Osteocyte (in vitro differentiated cells): ENCODE data around the gene OR10C1. TPM values are rescaled to one million over a fixed set of nuclear protein-coding genes. Genes with fewer than 3 reads are reported as not detected.

Experiments
- DNase-seq: peaks from one replicate; pipeline ENCODE4 v3.0.0; 2021; ENCODE audit warnings: mixed read lengths; ENCODE audit not compliant: unreplicated experiment; ENCODE audit errors: extremely low spot score
- H3K27ac Mint-ChIP-seq: one replicate; pipeline ENCODE4 v1.8.0; 2021; ENCODE audit warnings: mild to moderate bottlenecking, mixed read lengths; ENCODE audit not compliant: unreplicated experiment
- H3K27me3 Mint-ChIP-seq: one replicate; pipeline ENCODE4 v1.8.0; 2021; ENCODE audit warnings: mixed read lengths; ENCODE audit not compliant: unreplicated experiment
- H3K36me3 Mint-ChIP-seq: one replicate; pipeline ENCODE4 v1.8.0; 2021; ENCODE audit warnings: mixed read lengths; ENCODE audit not compliant: unreplicated experiment
- H3K4me1 Mint-ChIP-seq: one replicate; pipeline ENCODE4 v1.8.0; 2021; ENCODE audit warnings: mixed read lengths; ENCODE audit not compliant: unreplicated experiment
- H3K4me3 Mint-ChIP-seq: one replicate; pipeline ENCODE4 v1.8.0; 2021; ENCODE audit warnings: mild to moderate bottlenecking, moderate library complexity, mixed read lengths; ENCODE audit not compliant: unreplicated experiment
- H3K9me3 Mint-ChIP-seq: one replicate; pipeline ENCODE4 v1.8.0; 2021; ENCODE audit warnings: mixed read lengths; ENCODE audit not compliant: unreplicated experiment
- CTCF ChIP-seq: fragments of 200-600 bp; sonication (generic); IDR thresholded peaks from 2 replicates; pipeline ENCODE4 v1.5.0; 2021; ENCODE audit warnings: antibody characterized with exemption, mild to moderate bottlenecking, moderate library complexity
- total RNA-seq: library from RNA; stranded (reverse); gene quantifications from 2 replicates; pipeline ENCODE4 v1.2.1, GENCODE V29; 2021

Gene OR10C1
- total RNA-seq, 1 donor from 2014 or later, result not detected

GRCh38 chr6:29483735-29484134 lies 44.6 kb downstream of the OR10C1 start:
- Mint-ChIP-seq H3K4me1 (no peaks in the 10 kb centered on the region), H3K36me3 (no peaks in the 10 kb centered on the region)

DNA sequence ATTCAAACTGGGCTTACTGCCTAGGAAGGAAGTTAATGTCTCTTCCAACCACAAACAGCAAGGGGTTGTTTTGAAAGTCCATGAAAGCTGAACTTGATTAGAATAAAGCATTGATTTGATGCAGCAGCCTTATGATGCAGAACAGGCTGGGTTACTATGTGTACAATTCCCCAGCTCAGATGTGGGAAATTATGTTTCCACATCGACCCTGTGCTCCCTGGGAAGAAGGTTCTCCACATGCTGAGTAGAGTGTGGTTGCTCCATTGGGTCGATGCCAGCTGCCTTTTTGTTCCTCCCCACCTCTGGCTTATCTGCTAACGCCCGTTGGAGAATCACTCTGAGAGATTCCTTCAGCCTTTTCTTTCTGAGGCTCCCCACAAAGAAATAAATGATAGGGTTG lies 47.5 kb downstream of the OR10C1 start:
- H3K4me3 Mint-ChIP-seq, result no peak overlapping the region

More at GRCh38 chr6:29483735-29484134, 44.6 kb downstream of the OR10C1 start:
- no peak overlapping the region for H3K4me3 Mint-ChIP-seq
- peaks cover 3% of the 10 kb centered on the region for H3K27me3 Mint-ChIP-seq
- no peak for TF ChIP-seq CTCF
- DNase-seq, result no peak
- peaks cover 8% of the 10 kb centered on the region for H3K9me3 Mint-ChIP-seq
- no peak overlapping the region for H3K27ac Mint-ChIP-seq

GRCh38 chr6:29487131-29487530 lies 48.0 kb downstream of the OR10C1 start:
- Mint-ChIP-seq H3K27ac (no peak overlapping the region), H3K9me3 (no peaks in the 10 kb centered on the region), H3K27me3 (peaks cover 3% of the 10 kb centered on the region), H3K4me3 (no peak overlapping the region), H3K4me1 (no peaks in the 10 kb centered on the region), H3K36me3 (no peaks in the 10 kb centered on the region)
- DNase-seq, result no peak
- no peak for TF ChIP-seq CTCF

More for the DNA sequence above, 47.5 kb downstream of the OR10C1 start:
- Mint-ChIP-seq H3K9me3 (no peaks in the 10 kb centered on the region), H3K27ac (no peak overlapping the region), H3K4me1 (no peaks in the 10 kb centered on the region), H3K27me3 (peaks cover 3% of the 10 kb centered on the region), H3K36me3 (no peaks in the 10 kb centered on the region)
- DNase-seq, result no peak
- no peak for TF ChIP-seq CTCF

- H3K9me3 Mint-ChIP-seq, result no peaks in the 10 kb centered on the region
- no peak for TF ChIP-seq CTCF
- no peak within 1 kb of the TSS for H3K4me3 Mint-ChIP-seq
- peaks cover 3% of the 10 kb centered on the region for H3K27me3 Mint-ChIP-seq
- H3K36me3 Mint-ChIP-seq, result no peaks in the 10 kb centered on the region
- no peaks in the 10 kb centered on the region for H3K4me1 Mint-ChIP-seq
- DNase-seq, result no peak
- no peak within 1 kb of the TSS for H3K27ac Mint-ChIP-seq
Measured at GRCh38 chr6:29487660-29488059, 48.6 kb downstream of the OR10C1 start, which contains the start of gene MAS1L. TSS of gene MAS1L (minus strand) at chr6:29487956. CDS start at chr6:29487902, 54 bp downstream.

- no peak overlapping the region for H3K27ac Mint-ChIP-seq
- peaks cover 3% of the 10 kb centered on the region for H3K27me3 Mint-ChIP-seq
- H3K4me1 Mint-ChIP-seq, result no peaks in the 10 kb centered on the region
- H3K36me3 Mint-ChIP-seq, result no peaks in the 10 kb centered on the region
- no peak overlapping the region for H3K4me3 Mint-ChIP-seq
- DNase-seq, result no peak
- TF ChIP-seq CTCF, result no peak
- H3K9me3 Mint-ChIP-seq, result no peaks in the 10 kb centered on the region
Measured at GRCh38 chr6:29488874-29489273, 49.8 kb downstream of the OR10C1 start.
